Measurements from ENCODE around the gene GPR37L1. TPM values are rescaled to one million over a fixed set of nuclear protein-coding genes. Genes with fewer than 3 reads are reported as not detected.

Gene GPR37L1
- total and polyA plus RNA-seq, 2 of the 8 experiments (the other 6 are each of a cell fraction or from before 2014, with no cell fraction given) = 0.13 to 0.23 TPM

- TF ChIP-seq, protein P1, sequence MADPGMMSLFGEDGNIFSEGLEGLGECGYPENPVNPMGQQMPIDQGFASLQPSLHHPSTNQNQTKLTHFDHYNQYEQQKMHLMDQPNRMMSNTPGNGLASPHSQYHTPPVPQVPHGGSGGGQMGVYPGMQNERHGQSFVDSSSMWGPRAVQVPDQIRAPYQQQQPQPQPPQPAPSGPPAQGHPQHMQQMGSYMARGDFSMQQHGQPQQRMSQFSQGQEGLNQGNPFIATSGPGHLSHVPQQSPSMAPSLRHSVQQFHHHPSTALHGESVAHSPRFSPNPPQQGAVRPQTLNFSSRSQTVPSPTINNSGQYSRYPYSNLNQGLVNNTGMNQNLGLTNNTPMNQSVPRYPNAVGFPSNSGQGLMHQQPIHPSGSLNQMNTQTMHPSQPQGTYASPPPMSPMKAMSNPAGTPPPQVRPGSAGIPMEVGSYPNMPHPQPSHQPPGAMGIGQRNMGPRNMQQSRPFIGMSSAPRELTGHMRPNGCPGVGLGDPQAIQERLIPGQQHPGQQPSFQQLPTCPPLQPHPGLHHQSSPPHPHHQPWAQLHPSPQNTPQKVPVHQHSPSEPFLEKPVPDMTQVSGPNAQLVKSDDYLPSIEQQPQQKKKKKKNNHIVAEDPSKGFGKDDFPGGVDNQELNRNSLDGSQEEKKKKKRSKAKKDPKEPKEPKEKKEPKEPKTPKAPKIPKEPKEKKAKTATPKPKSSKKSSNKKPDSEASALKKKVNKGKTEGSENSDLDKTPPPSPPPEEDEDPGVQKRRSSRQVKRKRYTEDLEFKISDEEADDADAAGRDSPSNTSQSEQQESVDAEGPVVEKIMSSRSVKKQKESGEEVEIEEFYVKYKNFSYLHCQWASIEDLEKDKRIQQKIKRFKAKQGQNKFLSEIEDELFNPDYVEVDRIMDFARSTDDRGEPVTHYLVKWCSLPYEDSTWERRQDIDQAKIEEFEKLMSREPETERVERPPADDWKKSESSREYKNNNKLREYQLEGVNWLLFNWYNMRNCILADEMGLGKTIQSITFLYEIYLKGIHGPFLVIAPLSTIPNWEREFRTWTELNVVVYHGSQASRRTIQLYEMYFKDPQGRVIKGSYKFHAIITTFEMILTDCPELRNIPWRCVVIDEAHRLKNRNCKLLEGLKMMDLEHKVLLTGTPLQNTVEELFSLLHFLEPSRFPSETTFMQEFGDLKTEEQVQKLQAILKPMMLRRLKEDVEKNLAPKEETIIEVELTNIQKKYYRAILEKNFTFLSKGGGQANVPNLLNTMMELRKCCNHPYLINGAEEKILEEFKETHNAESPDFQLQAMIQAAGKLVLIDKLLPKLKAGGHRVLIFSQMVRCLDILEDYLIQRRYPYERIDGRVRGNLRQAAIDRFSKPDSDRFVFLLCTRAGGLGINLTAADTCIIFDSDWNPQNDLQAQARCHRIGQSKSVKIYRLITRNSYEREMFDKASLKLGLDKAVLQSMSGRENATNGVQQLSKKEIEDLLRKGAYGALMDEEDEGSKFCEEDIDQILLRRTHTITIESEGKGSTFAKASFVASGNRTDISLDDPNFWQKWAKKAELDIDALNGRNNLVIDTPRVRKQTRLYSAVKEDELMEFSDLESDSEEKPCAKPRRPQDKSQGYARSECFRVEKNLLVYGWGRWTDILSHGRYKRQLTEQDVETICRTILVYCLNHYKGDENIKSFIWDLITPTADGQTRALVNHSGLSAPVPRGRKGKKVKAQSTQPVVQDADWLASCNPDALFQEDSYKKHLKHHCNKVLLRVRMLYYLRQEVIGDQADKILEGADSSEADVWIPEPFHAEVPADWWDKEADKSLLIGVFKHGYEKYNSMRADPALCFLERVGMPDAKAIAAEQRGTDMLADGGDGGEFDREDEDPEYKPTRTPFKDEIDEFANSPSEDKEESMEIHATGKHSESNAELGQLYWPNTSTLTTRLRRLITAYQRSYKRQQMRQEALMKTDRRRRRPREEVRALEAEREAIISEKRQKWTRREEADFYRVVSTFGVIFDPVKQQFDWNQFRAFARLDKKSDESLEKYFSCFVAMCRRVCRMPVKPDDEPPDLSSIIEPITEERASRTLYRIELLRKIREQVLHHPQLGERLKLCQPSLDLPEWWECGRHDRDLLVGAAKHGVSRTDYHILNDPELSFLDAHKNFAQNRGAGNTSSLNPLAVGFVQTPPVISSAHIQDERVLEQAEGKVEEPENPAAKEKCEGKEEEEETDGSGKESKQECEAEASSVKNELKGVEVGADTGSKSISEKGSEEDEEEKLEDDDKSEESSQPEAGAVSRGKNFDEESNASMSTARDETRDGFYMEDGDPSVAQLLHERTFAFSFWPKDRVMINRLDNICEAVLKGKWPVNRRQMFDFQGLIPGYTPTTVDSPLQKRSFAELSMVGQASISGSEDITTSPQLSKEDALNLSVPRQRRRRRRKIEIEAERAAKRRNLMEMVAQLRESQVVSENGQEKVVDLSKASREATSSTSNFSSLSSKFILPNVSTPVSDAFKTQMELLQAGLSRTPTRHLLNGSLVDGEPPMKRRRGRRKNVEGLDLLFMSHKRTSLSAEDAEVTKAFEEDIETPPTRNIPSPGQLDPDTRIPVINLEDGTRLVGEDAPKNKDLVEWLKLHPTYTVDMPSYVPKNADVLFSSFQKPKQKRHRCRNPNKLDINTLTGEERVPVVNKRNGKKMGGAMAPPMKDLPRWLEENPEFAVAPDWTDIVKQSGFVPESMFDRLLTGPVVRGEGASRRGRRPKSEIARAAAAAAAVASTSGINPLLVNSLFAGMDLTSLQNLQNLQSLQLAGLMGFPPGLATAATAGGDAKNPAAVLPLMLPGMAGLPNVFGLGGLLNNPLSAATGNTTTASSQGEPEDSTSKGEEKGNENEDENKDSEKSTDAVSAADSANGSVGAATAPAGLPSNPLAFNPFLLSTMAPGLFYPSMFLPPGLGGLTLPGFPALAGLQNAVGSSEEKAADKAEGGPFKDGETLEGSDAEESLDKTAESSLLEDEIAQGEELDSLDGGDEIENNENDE (IDR thresholded peaks at IDR 0.05; ENCODE audit: insufficient replicate concordance, low read length) = no peak
- TF ChIP-seq JUN (IDR thresholded peaks at IDR 0.05; ENCODE audit: low read depth, low read length) = no peak
- no peak for TF ChIP-seq MAFK (IDR thresholded peaks at IDR 0.05; ENCODE audit: low read depth, low read length)
- TF ChIP-seq SP1 (IDR thresholded peaks at IDR 0.05; ENCODE audit: low read depth, low read length) = no peak
- TF ChIP-seq BACH1 (IDR thresholded peaks at IDR 0.05; ENCODE audit: low read length) = no peak
- no peak for TF ChIP-seq CHD2 (IDR thresholded peaks at IDR 0.05; ENCODE audit: low read length)
- no peak for TF ChIP-seq NRF1 (IDR thresholded peaks at IDR 0.05; ENCODE audit: low read depth, low read length)
- no peak for TF ChIP-seq ATF2 (IDR thresholded peaks at IDR 0.05; ENCODE audit: low read length)
- TF ChIP-seq CREB1 (IDR thresholded peaks at IDR 0.05) = no peak
- TF ChIP-seq CHD1 (IDR thresholded peaks at IDR 0.05; ENCODE audit: low read depth, low read length) = no peak
- no peak for TF ChIP-seq SIX5 (IDR thresholded peaks at IDR 0.05; ENCODE audit: low read depth, low read length)
These were observed 8.9 kb upstream of the GPR37L1 start (continued) for GRCh38 chr1:202113690-202114300.
